ENCODE measurements around the gene DLGAP3.

Gene DLGAP3

GRCh38 chr1:34858901-34859445 lies 70.5 kb downstream of the DLGAP3 start:
- Histone ChIP-seq H3K9ac (peak overlapping the region; percentile 84 to 96 (median 91)), H3K4me3 (peak overlapping the region; percentile 80 to 100 (median 90)), H3K4me2 (peak overlapping the region; percentile 86 to 99 (median 95)), H3K27me3 (no peaks in the 10 kb centered on the region), H3K4me1 (peaks cover 20 to 25% (median 22%) of the 10 kb centered on the region in 10 experiments), H3K36me3 (peaks cover 19 to 30% (median 28%) of the 10 kb centered on the region in 11 experiments), H4K20me1 (peaks cover 0 to 46% (median 38%) of the 10 kb centered on the region in 11 experiments; a peak in 16 of 22 replicates), H3K9me3 (replicated peaks in 1 of 11) (no peaks in the 10 kb centered on the region), H3K27ac (peak overlapping the region; percentile 76 to 93 (median 87))
- no peak for TF ChIP-seq Cebpa-rat (IDR thresholded peaks at IDR 0.05)

GRCh38 chr1:34856697-34857096 lies 72.8 kb downstream of the DLGAP3 start:
- Histone ChIP-seq H3K4me1 (peaks cover 20 to 25% (median 22%) of the 10 kb centered on the region in 10 experiments), H3K36me3 (peaks cover 29 to 49% (median 46%) of the 10 kb centered on the region in 11 experiments), H3K9me3 (replicated peaks in 1 of 11) (no peaks in the 10 kb centered on the region), H4K20me1 (peaks cover 6 to 66% (median 60%) of the 10 kb centered on the region in 11 experiments; a peak in 18 of 22 replicates), H3K4me2 (no peak overlapping the region), H3K27ac (no peak overlapping the region), H3K27me3 (no peaks in the 10 kb centered on the region), H3K9ac (no peak overlapping the region), H3K4me3 (no peak overlapping the region)
- no peak for TF ChIP-seq Cebpa-rat (IDR thresholded peaks at IDR 0.05)

- Histone ChIP-seq H4K20me1 (peaks cover 11 to 95% (median 86%) of the 10 kb centered on the region in 11 experiments; a peak in 20 of 22 replicates), H3K27ac (no peak overlapping the region), H3K4me2 (no peak overlapping the region), H3K36me3 (peaks cover 54 to 87% (median 74%) of the 10 kb centered on the region in 11 experiments), H3K27me3 (no peaks in the 10 kb centered on the region), H3K4me1 (peaks cover 1 to 6% (median 5%) of the 10 kb centered on the region in 10 experiments), H3K9ac (no peak overlapping the region), H3K4me3 (no peak overlapping the region), H3K9me3 (replicated peaks in 1 of 11) (no peaks in the 10 kb centered on the region)
- TF ChIP-seq Cebpa-rat (IDR thresholded peaks at IDR 0.05) = no peak
Measured at GRCh38 chr1:34852677-34853217, 76.7 kb downstream of the DLGAP3 start.

GRCh38 chr1:34851431-34852105 lies 77.9 kb downstream of the DLGAP3 start:
- H3K4me1 ChIP-seq = no peaks in the 10 kb centered on the region
- TF ChIP-seq Cebpa-rat (IDR thresholded peaks at IDR 0.05) = no peak
- H3K36me3 ChIP-seq = peaks cover 54 to 93% (median 75%) of the 10 kb centered on the region in 11 experiments
- H3K27me3 ChIP-seq = no peaks in the 10 kb centered on the region
- no peak overlapping the region for H3K4me2 ChIP-seq
- no peak overlapping the region for H3K27ac ChIP-seq
- H3K9me3 ChIP-seq (replicated peaks in 1 of 11) = no peaks in the 10 kb centered on the region
- H3K9ac ChIP-seq = peak overlapping the region in 1 of 11 experiments; percentile 7; a peak in 2 of 22 replicates
- H3K4me3 ChIP-seq = no peak overlapping the region
- peaks cover 11 to 98% (median 86%) of the 10 kb centered on the region in 11 experiments; a peak in 20 of 22 replicates for H4K20me1 ChIP-seq

- Histone ChIP-seq H3K4me1 (no peaks in the 10 kb centered on the region), H3K4me3 (no peak overlapping the region)
Measured at GRCh38 chr1:34850382-34850781, 79.1 kb downstream of the DLGAP3 start.

GRCh38 chr1:34847094-34847493 lies 82.4 kb downstream of the DLGAP3 start:
- peaks cover 18 to 93% (median 63%) of the 10 kb centered on the region in 11 experiments; a peak in 19 of 22 replicates for H4K20me1 ChIP-seq
- H3K36me3 ChIP-seq = peaks cover 21 to 51% (median 36%) of the 10 kb centered on the region in 11 experiments; a peak in 21 of 22 replicates
- H3K27ac ChIP-seq = no peak overlapping the region
- peaks cover 0 to 18% (median 8%) of the 10 kb centered on the region in 10 experiments; a peak in 11 of 20 replicates for H3K4me1 ChIP-seq
- no peak overlapping the region for H3K4me2 ChIP-seq
- no peak overlapping the region for H3K4me3 ChIP-seq
- no peaks in the 10 kb centered on the region for H3K9me3 ChIP-seq (replicated peaks in 1 of 11)
- TF ChIP-seq Cebpa-rat (IDR thresholded peaks at IDR 0.05) = no peak
- H3K9ac ChIP-seq = no peak overlapping the region
- no peaks in the 10 kb centered on the region for H3K27me3 ChIP-seq

More at GRCh38 chr1:34850382-34850781, 79.1 kb downstream of the DLGAP3 start:
- Histone ChIP-seq H3K4me2 (no peak overlapping the region), H3K9ac (0 out of 22 replicates have a peak overlapping the region, but pooled peaks of 1 of the 11 experiments have one; percentile 9), H3K9me3 (replicated peaks in 1 of 11) (no peaks in the 10 kb centered on the region), H3K36me3 (peaks cover 47 to 81% (median 63%) of the 10 kb centered on the region in 11 experiments), H4K20me1 (peaks cover 20 to 98% (median 83%) of the 10 kb centered on the region in 11 experiments; a peak in 20 of 22 replicates), H3K27me3 (no peaks in the 10 kb centered on the region), H3K27ac (no peak overlapping the region)
- TF ChIP-seq Cebpa-rat (IDR thresholded peaks at IDR 0.05) = no peak

GRCh38 chr1:34846265-34846664 lies 83.2 kb downstream of the DLGAP3 start:
- H3K27me3 ChIP-seq = no peaks in the 10 kb centered on the region
- H3K9ac ChIP-seq = peak overlapping the region in 1 of 11 experiments; percentile 3; a peak in 1 of 22 replicates
- H3K27ac ChIP-seq = no peak overlapping the region
- no peak overlapping the region for H3K4me3 ChIP-seq
- H4K20me1 ChIP-seq = peaks cover 12 to 92% (median 55%) of the 10 kb centered on the region in 11 experiments; a peak in 18 of 22 replicates
- H3K36me3 ChIP-seq = peaks cover 13 to 43% (median 28%) of the 10 kb centered on the region in 11 experiments; a peak in 20 of 22 replicates
- TF ChIP-seq Cebpa-rat (IDR thresholded peaks at IDR 0.05) = no peak
- no peaks in the 10 kb centered on the region for H3K9me3 ChIP-seq (replicated peaks in 1 of 11)
- peaks cover 0 to 18% (median 8%) of the 10 kb centered on the region in 10 experiments; a peak in 11 of 20 replicates for H3K4me1 ChIP-seq
- no peak overlapping the region for H3K4me2 ChIP-seq

- Histone ChIP-seq H3K36me3 (peaks cover 4 to 35% (median 18%) of the 10 kb centered on the region in 11 experiments; a peak in 17 of 22 replicates), H3K4me3 (no peak overlapping the region), H3K27me3 (no peaks in the 10 kb centered on the region), H3K9me3 (replicated peaks in 1 of 11) (no peaks in the 10 kb centered on the region), H3K9ac (peak overlapping the region in 1 of 11 experiments; percentile 3; a peak in 1 of 22 replicates), H4K20me1 (peaks cover 10 to 86% (median 45%) of the 10 kb centered on the region in 11 experiments; a peak in 16 of 22 replicates), H3K27ac (no peak overlapping the region), H3K4me1 (peaks cover 0 to 18% (median 8%) of the 10 kb centered on the region in 10 experiments; a peak in 11 of 20 replicates), H3K4me2 (no peak overlapping the region)
- TF ChIP-seq Cebpa-rat (IDR thresholded peaks at IDR 0.05) = no peak
Measured at GRCh38 chr1:34845131-34845901, 84.1 kb downstream of the DLGAP3 start.
